ENCODE results near the gene EDC4. TPM values are rescaled to one million over a fixed set of nuclear protein-coding genes. Genes with fewer than 3 reads are reported as not detected.
A peak's percentile ranks its signal among the peaks of the same experiment; 100 is the strongest.

EDC4 gene
- total and polyA plus RNA-seq, 9 of the 15 experiments (the other 6 are each of a cell fraction or from before 2014, with no cell fraction given): 1.1 to 131 (median 74.0) TPM

GRCh38 chr16:67841816-67842508 is 30.9 kb upstream of the EDC4 start, which contains the start of gene THAP11 (continued):
- TF ChIP-seq ZNF395 (CRISPR knock-in tag; IDR thresholded peaks at IDR 0.05) (no peak), ZNF384 (IDR thresholded peaks at IDR 0.05; ENCODE audit: low read depth, low read length) (no peak), ZNF23 (CRISPR knock-in tag; IDR thresholded peaks at IDR 0.05) (no peak), MITF (IDR thresholded peaks at IDR 0.05) (no peak), ZNF134 (CRISPR knock-in tag; conservative IDR thresholded peaks at IDR 0.05) (no peak), POLR2AphosphoS5 (IDR thresholded peaks at IDR 0.05; ENCODE audit: control insufficient read depth, insufficient read depth, low read depth, low read length) (peak; percentile 66), AFF4 (CRISPR knock-in tag; IDR thresholded peaks at IDR 0.05) (no peak), PKNOX1 (IDR thresholded peaks at IDR 0.05) (no peak), HNRNPL (IDR thresholded peaks at IDR 0.05; ENCODE audit: low read depth, low read length) (0 out of 2 replicates have a peak, but pooled peaks have one; percentile 38), CHCHD3 (CRISPR knock-in tag; IDR thresholded peaks at IDR 0.05) (no peak), ZFPM2 (CRISPR knock-in tag; IDR thresholded peaks at IDR 0.05) (no peak), ZNF280A (IDR thresholded peaks at IDR 0.05; ENCODE audit: low read depth, partially characterized antibody) (no peak), ZNF511 (CRISPR knock-in tag; IDR thresholded peaks at IDR 0.05) (no peak), BRD9 (IDR thresholded peaks at IDR 0.05; ENCODE audit: low read depth, partially characterized antibody) (no peak), SREBF2 (CRISPR knock-in tag; IDR thresholded peaks at IDR 0.05) (no peak), ZNF280B (CRISPR knock-in tag; IDR thresholded peaks at IDR 0.05) (no peak)
